ENCODE results near the gene GASK1A. TPM values are rescaled to one million over a fixed set of nuclear protein-coding genes. Genes with fewer than 3 reads are reported as not detected.

GASK1A gene
- polyA plus RNA-seq, 4 donors = 0.27 to 3.3 (median 1.4) TPM

DNA sequence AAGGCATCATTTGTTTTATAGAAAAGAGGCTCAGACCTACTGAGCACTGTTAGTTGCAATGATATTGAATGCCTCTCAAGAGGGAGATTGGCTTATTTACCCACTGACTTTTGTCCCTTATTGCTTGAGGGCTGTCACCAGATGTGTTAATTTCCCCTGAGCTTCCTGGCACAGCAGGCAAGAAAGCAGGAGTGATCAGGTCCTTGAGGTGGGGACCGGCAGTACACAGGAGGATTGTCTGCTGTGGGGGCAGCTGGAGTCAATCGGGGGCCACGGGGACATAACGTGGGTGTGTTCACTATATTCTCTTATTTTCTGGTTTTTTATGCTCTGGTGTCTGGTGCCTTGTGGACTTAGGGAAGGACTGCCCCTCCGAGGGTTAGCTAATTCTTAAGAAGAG lies 44.6 kb downstream of the GASK1A start:
- Histone ChIP-seq H3K36me3 (ENCODE audit: control insufficient read depth in 3 of 3, insufficient read depth in 2 of 3, low read depth in 1 of 3, low read length in 3 of 3) (no peaks in the 10 kb centered on the region), H3K27me3 (ENCODE audit: control insufficient read depth in 3 of 3, insufficient read depth in 3 of 3, low read length in 3 of 3) (no peaks in the 10 kb centered on the region), H3K4me1 (ENCODE audit: control insufficient read depth in 3 of 3, insufficient read depth in 2 of 3, low read depth in 1 of 3, low read length in 2 of 3) (peaks cover 0 to 31% (median 0%) of the 10 kb centered on the region in 3 donors), H3K27ac (ENCODE audit: low read depth in 1 of 3, low read length in 2 of 3) (peak overlapping the region in 1 of 3 donors; percentile 11), H3K4me3 (ENCODE audit: low read depth in 1 of 3, low read length in 3 of 3) (no peak overlapping the region), H3K9me3 (ENCODE audit: control insufficient read depth in 2 of 2, insufficient read depth in 1 of 2, low read depth in 1 of 2, low read length in 1 of 2) (peaks cover 0 to 16% of the 10 kb centered on the region in 2 donors)
- DNase-seq (no peak), FAIRE-seq (no peak)
- 77 to 87% (median 81%) methylated on average over 5 of the region's 5 CpGs for WGBS, 3 donors

DNA sequence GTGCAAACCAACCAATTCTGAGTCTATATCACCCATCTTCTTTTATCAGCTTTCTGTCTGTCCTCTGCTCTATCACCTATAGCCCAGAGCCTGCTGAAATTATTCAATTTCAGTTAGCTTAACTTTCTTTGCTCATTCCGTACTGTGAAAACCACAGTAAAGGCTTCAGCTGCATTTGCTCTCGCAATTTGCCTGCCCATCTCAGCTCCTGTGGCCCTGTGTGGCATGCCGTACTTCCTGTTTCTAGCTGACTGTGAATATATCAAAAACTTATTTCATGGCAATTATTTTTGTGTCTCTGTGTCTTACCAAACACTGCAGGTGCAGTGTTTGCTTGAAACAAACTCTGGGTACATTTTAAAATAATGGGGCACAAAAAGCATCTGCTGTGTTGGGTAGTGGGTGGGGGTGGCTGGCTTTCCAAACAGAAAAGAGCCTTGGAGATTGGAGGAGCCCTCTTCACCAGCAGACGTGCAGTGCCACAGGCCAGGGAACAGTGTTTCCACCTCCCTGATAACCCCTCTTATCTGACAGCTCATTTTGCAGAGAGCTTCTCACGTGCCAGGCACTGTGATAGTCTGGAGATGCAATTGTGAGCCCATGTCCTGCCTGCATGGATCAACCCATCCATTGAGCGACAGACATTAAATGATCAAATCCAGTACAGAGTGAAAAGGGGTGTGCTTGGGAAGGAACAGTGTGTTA lies 45.2 kb downstream of the GASK1A start:
- FAIRE-seq = no peak
- Histone ChIP-seq H3K4me3 (ENCODE audit: low read depth in 1 of 3, low read length in 3 of 3) (no peak overlapping the region), H3K27me3 (ENCODE audit: control insufficient read depth in 3 of 3, insufficient read depth in 3 of 3, low read length in 3 of 3) (no peaks in the 10 kb centered on the region), H3K36me3 (ENCODE audit: control insufficient read depth in 3 of 3, insufficient read depth in 2 of 3, low read depth in 1 of 3, low read length in 3 of 3) (no peaks in the 10 kb centered on the region), H3K4me1 (ENCODE audit: control insufficient read depth in 3 of 3, insufficient read depth in 2 of 3, low read depth in 1 of 3, low read length in 2 of 3) (peaks cover 0 to 33% (median 0%) of the 10 kb centered on the region in 3 donors), H3K27ac (ENCODE audit: low read depth in 1 of 3, low read length in 2 of 3) (peak overlapping the region in 1 of 3 donors; percentile 11), H3K9me3 (ENCODE audit: control insufficient read depth in 2 of 2, insufficient read depth in 1 of 2, low read depth in 1 of 2, low read length in 1 of 2) (peaks cover 0 to 17% of the 10 kb centered on the region in 2 donors)
- no peak for DNase-seq
- 55 to 68% (median 59%) methylated on average over 6 of the region's 6 CpGs for WGBS, 3 donors

GRCh38 chr3:43025423-43025822 lies 46.3 kb downstream of the GASK1A start:
- Histone ChIP-seq H3K4me3 (ENCODE audit: low read depth in 1 of 3, low read length in 3 of 3) (no peak overlapping the region), H3K36me3 (ENCODE audit: control insufficient read depth in 3 of 3, insufficient read depth in 2 of 3, low read depth in 1 of 3, low read length in 3 of 3) (no peaks in the 10 kb centered on the region), H3K4me1 (ENCODE audit: control insufficient read depth in 3 of 3, insufficient read depth in 2 of 3, low read depth in 1 of 3, low read length in 2 of 3) (peaks cover 0 to 23% (median 0%) of the 10 kb centered on the region in 3 donors), H3K27ac (ENCODE audit: low read depth in 1 of 3, low read length in 2 of 3) (no peak overlapping the region), H3K27me3 (ENCODE audit: control insufficient read depth in 3 of 3, insufficient read depth in 3 of 3, low read length in 3 of 3) (no peaks in the 10 kb centered on the region), H3K9me3 (ENCODE audit: control insufficient read depth in 2 of 2, insufficient read depth in 1 of 2, low read depth in 1 of 2, low read length in 1 of 2) (peaks cover 0 to 19% of the 10 kb centered on the region in 2 donors)
- no peak for FAIRE-seq
- DNase-seq = no peak
- 72 to 82% (median 77%) methylated on average over 5 of the region's 5 CpGs for WGBS, 3 donors

- Histone ChIP-seq H3K4me1 (ENCODE audit: control insufficient read depth in 3 of 3, insufficient read depth in 2 of 3, low read depth in 1 of 3, low read length in 2 of 3) (peaks cover 0 to 21% (median 2%) of the 10 kb centered on the region in 3 donors), H3K27me3 (ENCODE audit: control insufficient read depth in 3 of 3, insufficient read depth in 3 of 3, low read length in 3 of 3) (no peaks in the 10 kb centered on the region), H3K9me3 (ENCODE audit: control insufficient read depth in 2 of 2, insufficient read depth in 1 of 2, low read depth in 1 of 2, low read length in 1 of 2) (peaks cover 0 to 3% of the 10 kb centered on the region in 2 donors), H3K4me3 (ENCODE audit: low read depth in 1 of 3, low read length in 3 of 3) (no peak overlapping the region), H3K36me3 (ENCODE audit: control insufficient read depth in 3 of 3, insufficient read depth in 2 of 3, low read depth in 1 of 3, low read length in 3 of 3) (peaks cover 0 to 10% (median 0%) of the 10 kb centered on the region in 3 donors), H3K27ac (ENCODE audit: low read depth in 1 of 3, low read length in 2 of 3) (peak overlapping the region in 1 of 3 donors; percentile 76)
- WGBS, 3 donors = 71 to 79% (median 73%) methylated on average over 1 of the region's 1 CpG
- DNase-seq (peak in 1 of 2 donors; percentile 43), FAIRE-seq (no peak)
Measured at GRCh38 chr3:43028001-43028400, 48.9 kb downstream of the GASK1A start.

DNA sequence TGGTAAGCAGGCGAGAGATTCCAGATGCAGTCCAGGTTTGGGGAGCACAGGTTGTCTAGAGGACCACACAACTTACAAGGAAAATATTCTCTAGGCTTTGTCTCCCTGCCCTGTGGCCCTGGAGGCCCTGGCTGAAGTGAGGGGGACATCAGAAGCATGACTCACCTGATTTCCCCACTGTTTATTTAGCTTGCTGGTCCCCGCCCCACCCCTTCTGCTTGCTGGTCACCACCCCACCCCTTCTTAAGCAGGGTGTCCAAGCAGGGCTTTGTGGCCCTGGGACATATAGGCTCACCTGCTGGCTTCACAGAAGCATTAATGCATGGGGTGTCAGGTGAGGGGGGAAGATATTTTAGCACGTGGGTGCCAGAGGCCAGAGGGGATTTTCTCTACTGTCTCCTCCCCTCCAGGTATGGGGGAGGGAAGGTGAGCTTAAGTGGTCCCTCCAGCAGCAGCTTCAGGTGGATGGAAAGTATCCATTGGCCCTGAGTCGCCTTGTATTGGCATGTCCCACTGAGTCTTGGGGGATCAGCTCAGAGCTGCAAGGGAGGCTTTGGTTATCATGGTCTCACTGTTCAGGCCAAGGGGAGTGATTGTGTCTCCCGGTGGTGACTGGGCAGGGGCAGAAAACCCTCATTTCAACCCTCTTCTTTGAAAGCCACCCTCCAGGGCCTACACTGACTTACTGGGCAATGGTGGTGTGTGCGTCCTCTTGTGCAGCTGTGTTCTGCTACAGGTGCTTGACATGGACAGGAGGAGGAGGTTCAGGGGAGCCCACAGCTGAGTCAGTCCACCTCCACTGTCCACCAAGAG lies 49.8 kb downstream of the GASK1A start:
- peaks cover 0 to 10% (median 0%) of the 10 kb centered on the region in 3 donors for H3K36me3 ChIP-seq (ENCODE audit: control insufficient read depth in 3 of 3, insufficient read depth in 2 of 3, low read depth in 1 of 3, low read length in 3 of 3)
- DNase-seq (peak in 1 of 2 donors; percentile 69), FAIRE-seq (no peak)
- H3K4me3 ChIP-seq (ENCODE audit: low read depth in 1 of 3, low read length in 3 of 3) = no peak overlapping the region
- no peaks in the 10 kb centered on the region for H3K27me3 ChIP-seq (ENCODE audit: control insufficient read depth in 3 of 3, insufficient read depth in 3 of 3, low read length in 3 of 3)
- WGBS, 3 donors = 86 to 97% (median 91%) methylated on average over 6 of the region's 6 CpGs
- peak overlapping the region in 1 of 3 donors; percentile 76 for H3K27ac ChIP-seq (ENCODE audit: low read depth in 1 of 3, low read length in 2 of 3)
- peaks cover 0 to 18% (median 2%) of the 10 kb centered on the region in 3 donors for H3K4me1 ChIP-seq (ENCODE audit: control insufficient read depth in 3 of 3, insufficient read depth in 2 of 3, low read depth in 1 of 3, low read length in 2 of 3)
- peaks cover 0 to 3% of the 10 kb centered on the region in 2 donors for H3K9me3 ChIP-seq (ENCODE audit: control insufficient read depth in 2 of 2, insufficient read depth in 1 of 2, low read depth in 1 of 2, low read length in 1 of 2)

- Histone ChIP-seq H3K9me3 (ENCODE audit: control insufficient read depth in 2 of 2, insufficient read depth in 1 of 2, low read depth in 1 of 2, low read length in 1 of 2) (peaks cover 0 to 3% of the 10 kb centered on the region in 2 donors), H3K36me3 (ENCODE audit: control insufficient read depth in 3 of 3, insufficient read depth in 2 of 3, low read depth in 1 of 3, low read length in 3 of 3) (peaks cover 0 to 15% (median 0%) of the 10 kb centered on the region in 3 donors), H3K27ac (ENCODE audit: low read depth in 1 of 3, low read length in 2 of 3) (no peak overlapping the region), H3K4me3 (ENCODE audit: low read depth in 1 of 3, low read length in 3 of 3) (no peak overlapping the region), H3K4me1 (ENCODE audit: control insufficient read depth in 3 of 3, insufficient read depth in 2 of 3, low read depth in 1 of 3, low read length in 2 of 3) (peaks cover 0 to 16% (median 2%) of the 10 kb centered on the region in 3 donors), H3K27me3 (ENCODE audit: control insufficient read depth in 3 of 3, insufficient read depth in 3 of 3, low read length in 3 of 3) (no peaks in the 10 kb centered on the region)
- DNase-seq = no peak
- no peak for FAIRE-seq
- WGBS, 3 donors = 88 to 90% (median 88%) methylated on average over 15 of the region's 15 CpGs
Measured at GRCh38 chr3:43030162-43030935, 51.2 kb downstream of the GASK1A start.

GRCh38 chr3:43031485-43031884 lies 52.4 kb downstream of the GASK1A start:
- Histone ChIP-seq H3K4me3 (ENCODE audit: low read depth in 1 of 3, low read length in 3 of 3) (no peak overlapping the region), H3K4me1 (ENCODE audit: control insufficient read depth in 3 of 3, insufficient read depth in 2 of 3, low read depth in 1 of 3, low read length in 2 of 3) (peaks cover 0 to 16% (median 2%) of the 10 kb centered on the region in 3 donors), H3K36me3 (ENCODE audit: control insufficient read depth in 3 of 3, insufficient read depth in 2 of 3, low read depth in 1 of 3, low read length in 3 of 3) (peaks cover 0 to 15% (median 0%) of the 10 kb centered on the region in 3 donors), H3K9me3 (ENCODE audit: control insufficient read depth in 2 of 2, insufficient read depth in 1 of 2, low read depth in 1 of 2, low read length in 1 of 2) (peaks cover 0 to 3% of the 10 kb centered on the region in 2 donors), H3K27ac (ENCODE audit: low read depth in 1 of 3, low read length in 2 of 3) (no peak overlapping the region), H3K27me3 (ENCODE audit: control insufficient read depth in 3 of 3, insufficient read depth in 3 of 3, low read length in 3 of 3) (no peaks in the 10 kb centered on the region)
- DNase-seq (peak in 1 of 2 donors; percentile 30), FAIRE-seq (no peak)
- 63 to 79% (median 69%) methylated on average over 4 of the region's 4 CpGs for WGBS, 3 donors

Data from small intestine (tissue), 7 donors.